Tibial nerve (tissue), 4 donors: Measurements from ENCODE around the gene ASCL2.

Experiments
- CTCF ChIP-seq, 5 experiments: fragments of 200-600 bp in 3 of 5; fragments of 450-650 bp in 2 of 5; sonication (generic) in 3 of 5; IDR thresholded peaks; one replicate each; pipeline ENCODE4 v1.5.1; 2016 to 2019; ENCODE audit warnings: antibody characterized with exemption in 5 of 5, mild to moderate bottlenecking in 3 of 5, moderate library complexity in 2 of 5
- EP300 ChIP-seq, 2 donors: sonication (generic); formaldehyde crosslinking; IDR thresholded peaks; one replicate each; pipeline ENCODE4 v1.6.1; 2017; ENCODE audit warnings: antibody characterized with exemption in 2 of 2, mild to moderate bottlenecking in 1 of 2

- TF ChIP-seq CTCF (IDR thresholded peaks at IDR 0.05) (no peak), EP300 (IDR thresholded peaks at IDR 0.05) (no peak)
These were observed 22.9 kb downstream of the ASCL2 start for GRCh38 chr11:2247496-2247895.
